Measurements from ENCODE around the gene FOXP4.

FOXP4 gene

DNA sequence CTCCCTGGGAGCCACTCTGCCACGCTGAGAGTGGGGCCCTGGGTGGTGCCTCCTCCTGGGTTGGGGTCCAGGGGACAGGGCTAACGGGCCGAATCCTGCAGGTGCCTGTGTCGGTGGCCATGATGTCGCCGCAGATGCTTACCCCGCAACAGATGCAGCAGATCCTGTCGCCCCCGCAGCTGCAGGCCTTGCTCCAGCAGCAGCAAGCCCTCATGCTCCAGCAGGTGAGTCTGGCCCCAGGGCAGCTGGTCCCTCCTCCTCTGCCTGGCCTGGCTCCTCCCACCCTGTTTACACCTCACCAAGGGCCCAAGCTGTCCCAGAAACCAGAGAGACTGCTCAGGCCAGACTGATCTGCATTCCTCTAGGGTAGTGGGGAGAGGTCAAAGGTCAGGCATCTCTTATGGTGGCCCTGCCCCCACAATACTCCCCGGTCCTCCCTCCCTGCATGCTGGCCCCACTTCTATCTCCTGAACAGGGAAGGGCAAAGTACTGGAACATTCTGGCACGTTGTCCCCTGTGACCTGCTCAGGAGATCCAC, 38.6 kb downstream of the FOXP4 start:
- Mint-ChIP-seq H3K4me1 (ENCODE audit: low read depth) (peaks cover 8% of the 10 kb centered on the region), H3K27ac (no peak overlapping the region), H3K27me3 (no peaks in the 10 kb centered on the region), H3K9me3 (no peaks in the 10 kb centered on the region), H3K4me3 (no peak overlapping the region), H3K36me3 (ENCODE audit: low read depth) (peaks cover 37% of the 10 kb centered on the region)
- intact Hi-C loops (cut with micrococcal nuclease) = no loop called here

DNA sequence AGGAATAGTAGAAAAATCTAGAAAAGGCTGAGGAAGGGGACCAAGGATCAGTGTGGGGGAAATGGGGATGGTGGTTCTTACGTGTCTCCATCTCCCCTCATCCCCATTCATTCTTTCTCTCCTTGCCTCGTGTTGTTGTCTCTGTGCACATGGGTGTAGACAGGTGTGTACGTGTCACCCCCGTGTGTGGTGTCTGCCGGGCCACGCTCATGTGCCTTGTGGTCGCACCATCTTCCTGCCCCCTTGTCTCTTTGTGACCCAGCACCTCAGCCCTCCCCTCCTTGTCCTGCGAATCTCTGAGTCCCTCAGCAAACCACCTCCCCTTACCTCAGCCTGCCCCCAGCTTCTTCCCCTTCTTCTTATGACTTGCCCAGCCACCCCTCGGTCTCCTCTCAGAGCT, 39.4 kb downstream of the FOXP4 start:
- intact Hi-C loops (cut with micrococcal nuclease) = no loop called here
- Mint-ChIP-seq H3K36me3 (ENCODE audit: low read depth) (peaks cover 45% of the 10 kb centered on the region), H3K4me1 (ENCODE audit: low read depth) (peaks cover 8% of the 10 kb centered on the region), H3K4me3 (no peak overlapping the region), H3K27ac (no peak overlapping the region), H3K27me3 (no peaks in the 10 kb centered on the region), H3K9me3 (no peaks in the 10 kb centered on the region)

DNA sequence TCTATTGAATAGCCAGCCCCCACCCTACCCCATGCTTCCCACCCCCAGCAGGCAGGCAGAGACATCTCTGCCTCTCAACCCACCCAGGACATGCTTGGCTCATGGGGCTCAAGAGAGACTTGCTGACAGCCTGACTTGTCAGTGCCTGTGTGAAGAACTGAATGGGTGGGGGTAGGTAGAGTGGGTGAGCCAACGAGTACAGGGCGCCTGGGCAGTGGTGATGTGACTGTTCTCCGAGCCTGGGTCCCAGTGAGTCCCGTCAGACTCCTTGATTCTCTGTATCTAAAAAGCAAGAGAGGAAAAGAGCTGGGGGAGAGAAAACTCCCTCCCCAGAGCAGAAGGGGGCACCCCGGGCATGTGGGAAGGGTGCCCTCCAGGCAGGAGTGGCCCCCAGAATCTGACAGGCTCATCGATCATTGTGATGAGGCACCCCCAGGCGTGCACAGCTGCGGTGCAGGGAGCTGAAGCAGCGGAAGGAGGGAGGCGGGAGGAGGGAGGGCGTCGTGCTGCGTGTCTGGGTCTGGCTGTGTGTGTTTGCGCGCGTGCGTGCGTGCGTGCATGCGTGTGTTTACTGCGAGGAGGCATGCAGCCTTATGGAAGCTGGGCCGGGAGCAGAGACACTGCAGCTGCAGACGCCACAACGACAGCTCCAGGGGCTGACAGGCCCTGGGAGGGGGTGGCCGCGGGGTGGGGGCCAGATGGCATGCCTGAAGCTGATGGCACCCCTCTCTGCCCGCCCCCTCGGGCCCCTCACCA, 40.2 kb downstream of the FOXP4 start:
- H3K27me3 Mint-ChIP-seq = no peaks in the 10 kb centered on the region
- H3K4me1 Mint-ChIP-seq (ENCODE audit: low read depth) = peaks cover 5% of the 10 kb centered on the region
- no peak overlapping the region for H3K4me3 Mint-ChIP-seq
- H3K9me3 Mint-ChIP-seq = no peaks in the 10 kb centered on the region
- H3K27ac Mint-ChIP-seq = no peak overlapping the region
- peaks cover 52% of the 10 kb centered on the region for H3K36me3 Mint-ChIP-seq (ENCODE audit: low read depth)
- intact Hi-C loops (cut with micrococcal nuclease) = no loop called here

DNA sequence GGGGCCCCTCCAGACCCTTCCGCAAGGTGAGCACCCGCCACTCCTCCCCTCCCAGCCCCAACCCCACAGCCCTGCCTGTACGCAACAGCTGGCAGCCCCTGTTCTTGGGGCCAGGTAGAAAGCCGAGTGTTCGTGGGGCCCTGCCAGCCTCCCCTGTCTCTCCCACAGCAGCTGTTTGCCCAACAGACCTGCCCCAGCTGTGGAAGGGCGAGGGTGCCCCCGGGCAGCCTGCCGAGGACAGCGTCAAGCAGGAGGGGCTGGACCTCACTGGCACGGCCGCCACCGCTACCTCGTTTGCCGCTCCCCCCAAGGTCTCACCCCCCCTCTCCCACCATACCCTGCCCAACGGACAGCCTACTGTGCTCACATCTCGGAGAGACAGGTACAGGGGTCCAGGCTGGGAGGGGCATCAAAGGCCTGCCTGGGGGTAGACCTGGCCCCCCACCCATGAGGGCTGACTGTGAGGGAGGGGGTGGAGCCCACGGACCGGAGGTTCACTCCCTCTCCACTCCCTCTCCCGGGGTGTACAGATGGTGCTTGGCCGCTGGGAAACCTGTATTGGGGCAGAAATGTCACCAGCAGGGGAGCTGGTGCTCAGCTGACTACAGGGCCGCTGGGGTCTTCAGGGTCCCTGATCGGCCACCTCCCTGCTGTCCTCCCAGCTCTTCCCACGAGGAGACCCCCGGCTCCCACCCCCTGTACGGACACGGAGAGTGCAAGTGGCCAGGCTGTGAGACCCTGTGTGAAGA, 41.1 kb downstream of the FOXP4 start:
- no peaks in the 10 kb centered on the region for H3K9me3 Mint-ChIP-seq
- H3K27me3 Mint-ChIP-seq = no peaks in the 10 kb centered on the region
- no peak overlapping the region for H3K27ac Mint-ChIP-seq
- intact Hi-C loops (cut with micrococcal nuclease) = no loop called here
- no peaks in the 10 kb centered on the region for H3K4me1 Mint-ChIP-seq (ENCODE audit: low read depth)
- peaks cover 52% of the 10 kb centered on the region for H3K36me3 Mint-ChIP-seq (ENCODE audit: low read depth)
- H3K4me3 Mint-ChIP-seq = no peak overlapping the region

DNA sequence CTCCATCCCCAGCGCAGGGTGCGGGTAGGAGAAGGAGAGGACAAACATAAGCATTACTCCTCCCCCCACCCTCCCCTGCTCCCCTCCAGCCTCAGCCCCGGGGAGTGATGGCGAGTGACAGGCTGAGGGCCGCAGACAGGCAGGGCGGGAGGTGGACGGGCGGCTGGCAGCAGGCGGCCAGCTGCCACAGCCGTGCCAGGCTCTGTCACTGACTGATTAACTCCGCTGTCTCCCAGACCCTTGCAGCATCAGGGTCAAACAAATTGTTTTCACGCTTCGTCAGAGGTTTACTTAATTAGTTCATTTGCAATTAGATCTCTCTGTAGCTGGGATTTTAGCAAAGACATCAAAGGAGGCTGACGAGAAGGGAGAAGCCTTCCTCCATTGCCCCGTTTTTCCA, 41.9 kb downstream of the FOXP4 start:
- no peak overlapping the region for H3K4me3 Mint-ChIP-seq
- no peaks in the 10 kb centered on the region for H3K27me3 Mint-ChIP-seq
- intact Hi-C loops (cut with micrococcal nuclease) = no loop called here
- H3K9me3 Mint-ChIP-seq = no peaks in the 10 kb centered on the region
- no peak overlapping the region for H3K27ac Mint-ChIP-seq
- peaks cover 58% of the 10 kb centered on the region for H3K36me3 Mint-ChIP-seq (ENCODE audit: low read depth)
- no peaks in the 10 kb centered on the region for H3K4me1 Mint-ChIP-seq (ENCODE audit: low read depth)

DNA sequence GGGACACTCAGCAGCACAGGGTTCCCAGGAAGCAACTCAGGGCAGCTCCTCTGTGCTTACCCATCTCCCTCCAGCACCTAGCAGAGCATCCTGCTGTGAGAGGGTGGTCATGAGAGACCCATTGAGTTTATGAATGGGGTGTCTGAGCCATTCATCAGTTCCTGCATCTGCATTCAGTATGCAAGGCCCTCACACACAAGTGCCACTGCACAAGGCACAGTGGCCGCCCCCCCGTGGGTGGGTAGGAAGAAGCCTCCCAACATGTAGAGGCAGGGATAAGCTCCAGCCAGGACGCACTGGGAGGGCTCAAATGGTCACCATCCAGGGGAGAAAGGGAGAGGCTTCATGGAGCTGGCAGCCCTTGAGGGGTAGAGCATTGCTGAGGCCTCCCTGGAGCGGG, 43.0 kb downstream of the FOXP4 start:
- Mint-ChIP-seq H3K36me3 (ENCODE audit: low read depth) (peaks cover 58% of the 10 kb centered on the region), H3K27ac (no peak overlapping the region), H3K4me1 (ENCODE audit: low read depth) (no peaks in the 10 kb centered on the region), H3K9me3 (no peaks in the 10 kb centered on the region), H3K4me3 (no peak overlapping the region), H3K27me3 (no peaks in the 10 kb centered on the region)
- intact Hi-C loops (cut with micrococcal nuclease) = no loop called here

DNA sequence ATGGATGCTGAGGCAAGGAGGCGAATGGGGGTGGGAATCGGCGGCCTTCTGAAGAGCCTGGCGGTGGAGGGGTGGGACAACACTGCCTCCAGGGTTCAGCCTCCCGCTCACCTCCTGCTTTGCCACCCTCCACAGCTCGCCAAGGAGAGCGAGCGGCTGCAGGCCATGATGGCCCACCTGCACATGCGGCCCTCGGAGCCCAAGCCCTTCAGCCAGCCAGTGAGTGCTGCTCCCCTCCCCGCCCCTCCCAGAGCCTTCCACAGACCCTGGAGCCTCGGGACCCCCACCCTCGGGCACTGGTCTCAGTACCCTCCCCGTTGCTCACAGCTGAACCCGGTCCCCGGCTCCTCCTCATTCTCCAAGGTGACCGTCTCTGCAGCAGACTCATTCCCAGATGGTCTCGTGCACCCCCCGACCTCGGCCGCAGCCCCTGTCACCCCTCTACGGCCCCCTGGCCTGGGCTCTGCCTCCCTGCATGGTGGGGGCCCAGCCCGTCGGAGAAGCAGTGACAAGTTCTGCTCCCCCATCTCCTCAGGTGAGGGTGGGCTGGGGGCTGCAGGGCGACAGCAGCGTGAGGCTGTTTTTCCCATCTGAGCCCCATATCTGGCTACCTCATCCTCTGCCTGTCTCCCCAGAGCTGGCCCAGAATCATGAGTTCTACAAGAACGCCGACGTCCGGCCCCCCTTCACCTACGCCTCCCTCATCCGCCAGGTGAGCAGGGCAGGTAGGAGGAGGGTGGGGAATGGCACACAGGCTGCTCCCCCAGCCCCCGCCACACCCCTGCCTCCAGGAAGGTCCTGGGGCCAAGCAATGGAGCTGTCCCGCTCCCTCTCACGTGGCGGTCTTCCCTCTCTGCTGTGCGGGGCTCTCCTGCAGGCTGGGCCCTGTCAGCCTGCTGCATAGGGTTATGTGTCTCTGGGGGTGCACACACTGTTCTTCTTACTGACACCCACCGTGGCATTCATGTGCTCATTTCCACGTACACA, 43.7 kb downstream of the FOXP4 start:
- H3K4me1 Mint-ChIP-seq (ENCODE audit: low read depth) = no peaks in the 10 kb centered on the region
- peaks cover 57% of the 10 kb centered on the region for H3K36me3 Mint-ChIP-seq (ENCODE audit: low read depth)
- H3K27ac Mint-ChIP-seq = no peak overlapping the region
- intact Hi-C loops (cut with micrococcal nuclease) = no loop called here
- no peaks in the 10 kb centered on the region for H3K27me3 Mint-ChIP-seq
- H3K9me3 Mint-ChIP-seq = no peaks in the 10 kb centered on the region
- no peak overlapping the region for H3K4me3 Mint-ChIP-seq

DNA sequence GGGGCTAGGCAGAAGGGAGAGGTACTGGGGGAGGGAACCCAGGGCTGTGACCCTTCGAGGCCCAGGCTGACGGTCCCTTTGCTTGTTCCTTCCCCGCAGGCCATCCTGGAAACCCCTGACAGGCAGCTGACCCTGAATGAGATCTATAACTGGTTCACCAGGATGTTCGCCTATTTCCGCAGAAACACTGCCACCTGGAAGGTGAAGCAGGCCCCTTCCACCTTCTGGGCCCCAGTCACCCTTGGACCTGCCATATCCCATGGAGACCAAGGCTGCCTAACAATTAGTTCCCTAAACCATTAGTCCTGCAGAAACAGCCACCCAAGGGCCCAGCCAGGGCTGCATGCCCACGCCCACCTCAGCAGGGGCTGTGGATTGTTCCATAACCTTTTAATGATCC, 44.9 kb downstream of the FOXP4 start:
- Mint-ChIP-seq H3K4me3 (no peak overlapping the region), H3K4me1 (ENCODE audit: low read depth) (no peaks in the 10 kb centered on the region), H3K36me3 (ENCODE audit: low read depth) (peaks cover 49% of the 10 kb centered on the region), H3K9me3 (no peaks in the 10 kb centered on the region), H3K27me3 (no peaks in the 10 kb centered on the region), H3K27ac (no peak overlapping the region)
- intact Hi-C loops (cut with micrococcal nuclease) = no loop called here

DNA sequence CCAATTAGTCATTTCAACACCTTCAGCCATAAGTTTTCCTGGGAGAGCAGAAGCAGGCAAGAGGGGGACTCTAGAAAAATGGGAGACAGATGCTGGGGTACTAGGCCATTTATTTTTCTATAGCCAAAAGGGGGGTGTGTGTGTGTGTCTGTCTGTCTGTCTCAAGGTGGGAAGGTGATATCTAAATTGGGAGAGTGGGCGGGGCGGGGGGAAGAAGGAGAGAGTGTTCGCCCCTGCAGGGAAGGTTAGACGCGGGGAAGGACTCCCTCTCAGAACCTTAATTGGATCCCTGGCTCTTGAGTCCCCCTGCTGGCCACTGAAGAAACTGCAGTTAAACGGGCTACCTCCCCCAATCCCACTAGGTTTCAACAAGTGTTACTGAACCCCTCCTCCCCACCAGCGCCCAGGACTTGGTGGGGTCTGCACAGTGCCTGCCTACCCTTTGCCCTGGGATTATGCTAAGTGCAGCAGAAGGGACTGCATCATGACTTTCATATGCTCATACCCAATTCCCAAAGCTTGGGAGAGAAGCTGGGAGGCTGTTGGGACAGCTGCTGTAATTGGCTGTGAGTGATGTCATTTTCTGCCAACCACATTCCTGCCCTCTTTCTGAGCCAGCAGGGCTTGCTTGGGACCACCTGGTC, 45.8 kb downstream of the FOXP4 start:
- Mint-ChIP-seq H3K4me3 (no peak overlapping the region), H3K27ac (no peak overlapping the region), H3K9me3 (no peaks in the 10 kb centered on the region), H3K4me1 (ENCODE audit: low read depth) (no peaks in the 10 kb centered on the region), H3K36me3 (ENCODE audit: low read depth) (peaks cover 53% of the 10 kb centered on the region), H3K27me3 (no peaks in the 10 kb centered on the region)
- intact Hi-C loops (cut with micrococcal nuclease) = loop anchor here (1.0 kb wide), 3 partner anchors 129 to 223 kb away; no protein-coding TSS in a partner anchor

DNA sequence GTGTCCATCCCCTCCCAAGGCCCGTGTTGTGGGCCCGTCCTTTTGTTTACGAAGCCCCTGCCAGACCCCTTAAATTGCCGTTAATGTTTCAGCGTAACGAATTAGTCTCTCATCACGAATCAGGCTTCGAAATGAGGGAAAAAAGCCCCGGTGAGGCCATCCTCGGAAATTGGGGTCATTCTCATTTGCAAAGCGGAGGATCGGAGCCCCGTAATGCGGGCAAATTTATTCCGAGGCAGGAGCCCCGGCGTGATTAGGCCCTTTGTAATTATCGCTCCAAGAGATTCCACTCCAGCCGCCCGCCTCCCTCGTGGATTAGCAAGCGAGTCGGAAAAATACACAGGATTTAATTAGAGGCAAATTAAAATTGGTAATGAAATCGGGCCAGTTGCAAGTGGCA, 47.2 kb downstream of the FOXP4 start:
- intact Hi-C loops (cut with micrococcal nuclease) = no loop called here
- Mint-ChIP-seq H3K4me3 (no peak overlapping the region), H3K9me3 (no peaks in the 10 kb centered on the region), H3K4me1 (ENCODE audit: low read depth) (no peaks in the 10 kb centered on the region), H3K27ac (no peak overlapping the region), H3K36me3 (ENCODE audit: low read depth) (peaks cover 53% of the 10 kb centered on the region), H3K27me3 (no peaks in the 10 kb centered on the region)

DNA sequence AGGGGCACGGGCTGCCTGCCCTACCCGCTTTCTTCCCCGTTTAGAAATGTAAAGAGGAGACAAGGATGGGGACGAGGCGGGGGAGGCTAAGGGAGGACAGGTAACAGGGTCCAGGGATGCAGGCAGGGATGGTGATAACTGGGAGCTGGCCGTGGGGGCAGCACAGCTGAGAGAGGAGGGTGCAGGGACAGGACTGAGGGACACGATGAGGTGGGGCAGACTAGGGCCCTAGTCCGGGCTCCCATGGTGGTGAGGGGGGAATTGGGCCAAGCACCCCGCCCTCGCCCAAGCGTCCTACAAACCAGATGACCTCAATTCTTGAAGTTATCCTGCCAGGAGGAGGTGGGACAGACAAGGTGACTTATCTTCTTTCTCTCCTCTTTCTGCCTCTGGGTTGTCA, 47.7 kb downstream of the FOXP4 start:
- H3K9me3 Mint-ChIP-seq = no peaks in the 10 kb centered on the region
- no peak overlapping the region for H3K27ac Mint-ChIP-seq
- peaks cover 53% of the 10 kb centered on the region for H3K36me3 Mint-ChIP-seq (ENCODE audit: low read depth)
- intact Hi-C loops (cut with micrococcal nuclease) = no loop called here
- H3K4me1 Mint-ChIP-seq (ENCODE audit: low read depth) = no peaks in the 10 kb centered on the region
- H3K27me3 Mint-ChIP-seq = no peaks in the 10 kb centered on the region
- H3K4me3 Mint-ChIP-seq = no peak overlapping the region

DNA sequence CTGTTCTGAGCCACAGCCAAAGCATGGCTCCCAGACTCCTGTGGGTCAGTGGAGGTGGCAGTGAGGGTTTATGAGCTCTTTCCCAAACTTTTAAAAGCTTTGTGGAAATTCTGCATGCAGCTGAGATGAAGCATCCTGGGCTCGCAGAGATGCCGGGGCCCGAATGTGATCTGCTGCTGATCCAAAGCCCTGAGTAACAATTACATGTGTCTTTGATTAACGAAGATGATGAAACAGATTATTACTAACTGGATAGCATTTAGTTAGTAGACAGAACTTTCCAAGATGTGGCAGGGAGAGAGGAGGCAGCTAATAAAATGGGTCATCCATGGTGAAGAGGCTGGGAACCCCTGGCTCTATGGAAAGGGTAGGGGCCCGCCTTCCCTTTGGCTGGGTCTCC, 48.1 kb downstream of the FOXP4 start:
- Mint-ChIP-seq H3K9me3 (no peaks in the 10 kb centered on the region), H3K27ac (no peak overlapping the region), H3K36me3 (ENCODE audit: low read depth) (peaks cover 58% of the 10 kb centered on the region), H3K27me3 (no peaks in the 10 kb centered on the region), H3K4me1 (ENCODE audit: low read depth) (no peaks in the 10 kb centered on the region), H3K4me3 (no peak overlapping the region)
- intact Hi-C loops (cut with micrococcal nuclease) = no loop called here

DNA sequence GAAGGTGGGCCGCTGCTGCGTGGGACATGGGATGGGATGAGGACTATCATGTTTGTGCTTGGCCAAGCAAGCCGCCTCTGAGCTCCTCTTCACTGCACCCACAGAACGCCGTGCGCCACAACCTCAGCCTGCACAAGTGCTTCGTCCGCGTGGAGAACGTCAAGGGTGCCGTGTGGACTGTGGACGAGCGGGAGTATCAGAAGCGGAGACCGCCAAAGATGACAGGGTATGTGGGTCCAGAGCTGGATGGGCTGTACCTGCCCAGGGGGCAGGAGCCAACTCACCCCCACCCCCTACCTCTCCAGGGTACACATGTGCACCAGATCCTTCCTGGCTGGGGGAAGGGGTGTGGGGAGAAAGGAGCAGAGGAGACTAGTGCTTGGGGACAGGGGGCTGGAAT, 48.6 kb downstream of the FOXP4 start:
- intact Hi-C loops (cut with micrococcal nuclease) = no loop called here
- Mint-ChIP-seq H3K27me3 (no peaks in the 10 kb centered on the region), H3K27ac (no peak overlapping the region), H3K36me3 (ENCODE audit: low read depth) (peaks cover 62% of the 10 kb centered on the region), H3K4me3 (no peak overlapping the region), H3K9me3 (no peaks in the 10 kb centered on the region), H3K4me1 (ENCODE audit: low read depth) (no peaks in the 10 kb centered on the region)
